Stomach (tissue), 19 donors: ENCODE data around the gene SPATA6. TPM values are rescaled to one million over a fixed set of nuclear protein-coding genes. Genes with fewer than 3 reads are reported as not detected.
"Not testable (repeated sequence)": the region's sequence is repeated elsewhere in the genome, so short reads cannot be mapped to it uniquely, and the experiment has no call there.

ENCODE experiments used
- DNase-seq, 2 donors: peaks; one replicate each; pipeline versions ENCODE4 v3.0.0 to v3.0.0-alpha.2; 2013 to 2019
- H3K27ac ChIP-seq, 5 donors: fragments of 200-600 bp in 4 of 5; sonication (generic) in 4 of 5; one replicate each; pipeline ENCODE4 v1.5.1; 2013 to 2019; ENCODE audit warnings: mild to moderate bottlenecking in 1 of 5, moderate library complexity in 1 of 5
- H3K27me3 ChIP-seq, 3 donors: fragments of 200-600 bp; sonication (generic); one replicate each; pipeline ENCODE4 v1.5.1; 2017 to 2019; ENCODE audit warnings: mixed run types in 1 of 3
- H3K36me3 ChIP-seq, 4 donors: fragments of 200-600 bp; sonication (generic); 1 replicate in 3 of 4; 2 replicates in 1 of 4; pipeline ENCODE4 v1.5.1; 2016 to 2019
- H3K4me1 ChIP-seq, 4 donors: fragments of 200-600 bp; sonication (generic); one replicate each; pipeline ENCODE4 v1.5.1; 2016 to 2019
- H3K4me3 ChIP-seq, 4 donors: fragments of 200-600 bp; sonication (generic) in 3 of 4; one replicate each; pipeline ENCODE4 v1.5.1; 2016 to 2019; ENCODE audit warnings: mild to moderate bottlenecking in 1 of 4
- H3K9me3 ChIP-seq, 4 donors: fragments of 200-600 bp; sonication (generic); one replicate each; pipeline ENCODE4 v1.5.1; 2016 to 2019
- CTCF ChIP-seq, 7 experiments: fragments of 450-650 bp in 4 of 7; fragments of 200-600 bp in 3 of 7; sonication (generic) in 3 of 7; IDR thresholded peaks; one replicate each; pipeline ENCODE4 v1.5.1; 2016 to 2019; ENCODE audit warnings: antibody characterized with exemption in 7 of 7, control low read depth in 2 of 7, mild to moderate bottlenecking in 1 of 7
- EP300 ChIP-seq: sonication (generic); formaldehyde crosslinking; IDR thresholded peaks from one replicate; pipeline ENCODE4 v1.6.1; 2017; ENCODE audit warnings: antibody characterized with exemption
- POLR2A ChIP-seq, 4 donors: fragments of 450-650 bp; IDR thresholded peaks; one replicate each; pipeline ENCODE4 v1.6.1; 2016; ENCODE audit warnings: antibody characterized with exemption in 4 of 4, control low read depth in 2 of 4, mild to moderate bottlenecking in 1 of 4, moderate library complexity in 1 of 4
- POLR2AphosphoS5 ChIP-seq, 3 donors: sonication (generic); formaldehyde crosslinking; IDR thresholded peaks; one replicate each; pipeline ENCODE4 v1.6.1; 2016; ENCODE audit warnings: antibody characterized with exemption in 3 of 3
- WGBS, 5 donors: extraction: QIAGEN DNeasy Blood & Tissue Kit in 3 of 5; methylation state at CpG; one replicate each; pipeline versions ENCODE4 v1.1.5 to v1.1.7; 2013 to 2018; 5-methylcytosine and 5-hydroxymethylcytosine counted together
- intact Hi-C: fragments of 100-400 bp; cut with DNase I; formaldehyde crosslinking; loops from one replicate; pipeline ENCODE4 v1.15.1; 2023; ENCODE audit warnings: low total_unique reads
- long read RNA-seq, 10 donors: transcript quantifications; one replicate each; lab custom pipeline, GENCODE V29; 2026
- polyA plus RNA-seq, 3 donors: library from polyadenylated mRNA; stranded (reverse); fragments of 200-250 nt; gene quantifications; one replicate each; pipeline ENCODE4 v1.2.3, GENCODE V29; 2013
- total RNA-seq, 5 donors: library from RNA; depleted of rRNA; stranded (reverse); fragments of >200 nt; gene quantifications; one replicate each; pipeline versions ENCODE4 v1.1.0 to v1.2.3, GENCODE V29; 2014 to 2016
- donor health status: healthy with polysubstance abuse.
- donor health status: Bipolar disorder and iron deficiency.
- donor health status: healthy.

The SPATA6 gene
- total RNA-seq (10 to 100 TPM; 12.0 to 59.1 (median 20.4) TPM), polyA plus RNA-seq (10 to 100 TPM in 1 of 3 donors, 1 to 10 TPM in 2; 3.1 to 12.4 (median 3.2) TPM)
- long read RNA-seq, donor 1, result 0 reads
- long read RNA-seq, donor 2, result 0 reads
- long read RNA-seq, donor 3, partial matches to known transcripts, result 0 of 1 reads
- long read RNA-seq, donor 3, other reads (novel, unspliced or antisense), result 0 of 1 reads
- long read RNA-seq, donor 4, result 0 reads
- long read RNA-seq, donor 5, full-length matches to known transcripts, result 1 of 1 reads
- long read RNA-seq, donor 5, partial matches to known transcripts, result 0 of 1 reads
- long read RNA-seq, donor 5, other reads (novel, unspliced or antisense), result 0 of 1 reads
- long read RNA-seq, donor 6, result 0 reads
- long read RNA-seq, donor 7, partial matches to known transcripts, result 0 of 1 reads
- long read RNA-seq, donor 7, other reads (novel, unspliced or antisense), result 0 of 1 reads
- long read RNA-seq, donor 8, full-length matches to known transcripts, result 2 of 2 reads
- long read RNA-seq, donor 8, partial matches to known transcripts, result 0 of 2 reads
- long read RNA-seq, donor 8, other reads (novel, unspliced or antisense), result 0 of 2 reads
- long read RNA-seq, donor 9, partial matches to known transcripts, result 0 of 1 reads
- long read RNA-seq, donor 9, other reads (novel, unspliced or antisense), result 0 of 1 reads
- long read RNA-seq, donor 10, result 0 reads

DNA sequence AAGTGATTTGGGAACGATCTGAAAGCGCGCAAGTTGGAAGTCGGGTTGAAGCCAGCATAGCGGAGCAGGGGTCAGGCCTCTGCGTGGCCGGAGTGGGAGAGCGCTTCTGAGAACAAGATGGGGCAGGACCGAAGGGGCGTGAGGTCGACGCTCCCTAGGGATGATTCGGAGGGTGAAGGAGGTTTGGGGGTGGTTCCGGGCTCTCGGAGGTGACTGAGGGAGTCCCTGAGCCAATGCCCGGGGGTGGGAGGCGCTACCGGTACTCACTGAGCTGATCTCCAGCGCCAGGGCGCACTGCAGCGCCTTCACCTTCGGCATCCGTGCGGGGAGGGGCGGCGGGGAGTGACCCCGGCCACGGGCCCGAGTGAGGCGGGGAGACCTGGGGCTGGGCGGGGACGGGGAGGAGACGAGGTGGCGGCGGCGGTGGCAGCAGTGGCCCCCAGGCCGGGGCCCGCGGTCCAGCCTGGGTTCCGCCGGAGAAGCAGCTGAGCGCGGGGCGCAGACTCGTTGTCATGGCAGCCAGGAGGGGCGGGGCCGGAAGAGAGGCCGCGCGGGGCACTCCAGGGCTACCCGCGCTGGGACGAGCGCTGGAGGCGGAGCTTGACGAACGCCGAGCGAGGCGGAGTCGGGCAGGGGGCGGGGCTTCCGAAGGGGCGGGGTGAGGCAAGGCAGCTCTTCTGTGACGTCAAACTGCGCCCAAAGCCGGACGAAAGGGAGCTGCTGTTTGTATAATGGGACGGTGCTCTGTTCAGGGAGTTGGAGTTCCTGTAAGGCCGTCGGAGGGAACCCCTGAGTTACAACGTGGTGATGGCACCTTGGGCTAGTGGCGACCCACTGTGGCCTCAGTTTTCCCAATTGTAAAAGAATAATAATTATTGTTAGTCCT, at the start of gene SPATA6:
TSS of gene SPATA6 (minus strand) at position 514 of the 886 bp plus-strand sequence. CDS start at position 318, 196 bp downstream.
- no peaks in the 10 kb centered on the region for H3K27me3 ChIP-seq
- WGBS, 5 donors, result 0 to 3% (median 1%) methylated on average over 30 to 73 of the region's 73 CpGs
- H3K4me3 ChIP-seq, result peak within 1 kb of the TSS; percentile 83 to 89 (median 84)
- peaks cover 14 to 46% (median 31%) of the 10 kb centered on the region in 4 donors for H3K4me1 ChIP-seq
- no peaks in the 10 kb centered on the region for H3K9me3 ChIP-seq
- peak; percentile 98 to 99 for DNase-seq
- H3K36me3 ChIP-seq, result no peaks in the 10 kb centered on the region
- peak; percentile 90 to 94 (median 92) for TF ChIP-seq POLR2AphosphoS5 (IDR thresholded peaks at IDR 0.05)
- no peak for TF ChIP-seq EP300
- TF ChIP-seq POLR2A (IDR thresholded peaks at IDR 0.05), result peak in 2 of 4 donors; percentile 45 to 77
- H3K27ac ChIP-seq, result peak within 1 kb of the TSS; percentile 91 to 97 (median 95)
- intact Hi-C loops, result no loop called here

DNA sequence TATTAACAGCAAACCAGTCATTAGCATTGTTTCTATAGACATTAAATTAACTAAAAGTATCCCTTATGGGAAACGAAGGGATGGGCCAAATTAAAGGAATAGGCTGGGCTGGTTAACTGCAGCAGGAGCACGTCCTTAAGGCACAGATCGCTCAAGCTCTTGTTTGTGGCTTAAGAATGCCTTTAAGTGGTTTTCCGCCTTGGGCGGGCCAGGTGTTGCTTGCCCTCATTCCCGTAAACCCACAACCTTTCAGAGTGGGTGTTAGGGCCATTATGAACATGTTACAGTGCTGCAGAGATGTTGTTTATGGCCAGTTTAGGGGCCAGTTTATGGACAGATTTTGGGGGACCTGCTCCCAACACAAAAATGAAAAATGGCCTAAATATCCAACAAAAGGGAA, 47.9 kb upstream of the SPATA6 start:
- DNase-seq, H3K4me1 ChIP-seq, H3K27ac ChIP-seq, H3K36me3 ChIP-seq, H3K27me3 ChIP-seq, H3K4me3 ChIP-seq, H3K9me3 ChIP-seq, intact Hi-C loops: not testable (repeated sequence)
- 81 to 94% (median 90%) methylated on average over 6 of the region's 6 CpGs for WGBS, 5 donors

DNA sequence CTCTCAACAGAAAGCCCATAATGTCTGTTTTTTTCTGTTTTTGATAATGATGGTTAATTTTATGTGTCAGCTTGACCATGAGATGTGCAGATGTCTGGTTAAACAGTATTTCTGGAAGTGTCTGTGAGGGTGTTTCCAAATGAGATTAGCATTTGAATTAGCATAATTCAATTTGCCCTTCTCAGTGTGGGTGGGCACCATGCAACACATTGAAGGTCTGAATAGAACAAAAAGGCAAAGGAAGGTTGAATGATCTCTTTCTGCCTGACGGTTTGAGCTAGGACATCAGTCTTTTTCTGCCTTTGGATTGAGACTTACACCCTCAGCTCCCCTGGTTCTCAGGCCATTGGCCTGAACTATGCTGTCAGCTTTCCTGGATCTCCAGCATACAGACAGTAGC, 34.9 kb upstream of the SPATA6 start:
- H3K4me1 ChIP-seq, result no peaks in the 10 kb centered on the region
- WGBS, 5 donors, result 0 to 50% (median 0%) methylated on average over 1 of the region's 1 CpG
- DNase-seq, result no peak
- intact Hi-C loops, result no loop called here
- no peaks in the 10 kb centered on the region for H3K9me3 ChIP-seq
- no peaks in the 10 kb centered on the region for H3K27me3 ChIP-seq
- H3K27ac ChIP-seq, result no peak overlapping the region
- H3K4me3 ChIP-seq, result no peak overlapping the region
- H3K36me3 ChIP-seq, result no peaks in the 10 kb centered on the region
- TF ChIP-seq POLR2A (IDR thresholded peaks at IDR 0.05) (no peak), EP300 (no peak)

- DNase-seq, result no peak
- H3K27ac ChIP-seq, result no peak overlapping the region
- no peaks in the 10 kb centered on the region for H3K9me3 ChIP-seq
- H3K4me1 ChIP-seq, result peaks cover 0 to 8% (median 7%) of the 10 kb centered on the region in 4 donors
- H3K4me3 ChIP-seq, result no peak overlapping the region
- H3K27me3 ChIP-seq, result no peaks in the 10 kb centered on the region
- intact Hi-C loops, result no loop called here
- no peaks in the 10 kb centered on the region for H3K36me3 ChIP-seq
- 55 to 77% (median 59%) methylated on average over 12 of the region's 12 CpGs for WGBS, 5 donors
- TF ChIP-seq CTCF (IDR thresholded peaks at IDR 0.05), result no peak
- no peak for TF ChIP-seq EP300
- TF ChIP-seq POLR2AphosphoS5 (IDR thresholded peaks at IDR 0.05), result no peak
- no peak for TF ChIP-seq POLR2A (IDR thresholded peaks at IDR 0.05)
Measured at GRCh38 chr1:48500541-48501450, 28.8 kb upstream of the SPATA6 start.

DNA sequence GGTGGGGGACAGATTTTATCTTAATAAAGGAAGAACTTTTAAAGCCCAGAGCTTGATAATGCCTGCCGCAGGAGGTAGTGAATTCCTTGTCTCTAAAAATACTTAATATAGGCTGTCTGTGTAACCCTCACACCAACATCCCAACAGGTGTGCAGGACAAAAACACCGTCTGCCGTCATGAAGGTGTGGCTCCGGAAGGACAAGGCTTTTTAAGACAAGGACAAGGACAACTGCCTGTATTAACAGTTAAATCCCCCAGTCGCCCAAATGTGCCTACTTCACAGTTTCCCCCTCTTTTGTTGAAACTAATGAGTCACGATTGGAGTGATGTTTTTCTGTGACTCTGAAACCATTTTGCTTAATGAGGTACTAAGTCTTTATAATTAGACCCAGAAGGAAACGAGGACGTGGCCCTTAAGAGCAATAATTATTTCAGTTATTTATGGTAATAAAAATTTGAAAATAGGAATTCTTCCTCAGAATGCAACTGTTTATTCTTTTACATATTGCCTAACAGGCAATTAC, 27.3 kb upstream of the SPATA6 start:
- no peak for DNase-seq
- Histone ChIP-seq H3K4me1 (peaks cover 0 to 14% (median 11%) of the 10 kb centered on the region in 4 donors), H3K36me3 (no peaks in the 10 kb centered on the region), H3K9me3 (no peaks in the 10 kb centered on the region), H3K27ac (no peak overlapping the region), H3K27me3 (no peaks in the 10 kb centered on the region), H3K4me3 (no peak overlapping the region)
- intact Hi-C loops, result no loop called here
- 78 to 87% (median 80%) methylated on average over 8 of the region's 8 CpGs for WGBS, 5 donors
- no peak for TF ChIP-seq EP300
- no peak for TF ChIP-seq POLR2A (IDR thresholded peaks at IDR 0.05)
- no peak for TF ChIP-seq POLR2AphosphoS5 (IDR thresholded peaks at IDR 0.05)
- no peak for TF ChIP-seq CTCF (IDR thresholded peaks at IDR 0.05)
